ENCODE results near the gene TTYH3. TPM values are rescaled to one million over a fixed set of nuclear protein-coding genes. Genes with fewer than 3 reads are reported as not detected.
A peak's percentile ranks its signal among the peaks of the same experiment; 100 is the strongest.

The TTYH3 gene
- total RNA-seq, 1 donor from 2014 or later = 324 TPM

- peak; percentile 15 for DNase-seq
- H3K4me3 Mint-ChIP-seq (ENCODE audit: unreplicated experiment) = no peak overlapping the region
- TF ChIP-seq CTCF (IDR thresholded peaks at IDR 0.05; ENCODE audit: partially characterized antibody, unreplicated experiment) = no peak
- H3K4me1 Mint-ChIP-seq (ENCODE audit: low read depth, unreplicated experiment) = peaks cover 8% of the 10 kb centered on the region
- peaks cover 5% of the 10 kb centered on the region for H3K27me3 Mint-ChIP-seq (ENCODE audit: unreplicated experiment)
- H3K27ac Mint-ChIP-seq (ENCODE audit: unreplicated experiment) = no peak overlapping the region
- peaks cover 10% of the 10 kb centered on the region for H3K9me3 Mint-ChIP-seq (ENCODE audit: unreplicated experiment)
- no peaks in the 10 kb centered on the region for H3K36me3 Mint-ChIP-seq (ENCODE audit: unreplicated experiment)
Measured at GRCh38 chr7:2622869-2623697, 8.7 kb upstream of the TTYH3 start.

GRCh38 chr7:2623698-2624014 is 8.1 kb upstream of the TTYH3 start:
- Mint-ChIP-seq H3K4me3 (ENCODE audit: unreplicated experiment) (no peak overlapping the region), H3K36me3 (ENCODE audit: unreplicated experiment) (no peaks in the 10 kb centered on the region), H3K27me3 (ENCODE audit: unreplicated experiment) (peaks cover 3% of the 10 kb centered on the region), H3K27ac (ENCODE audit: unreplicated experiment) (no peak overlapping the region), H3K9me3 (ENCODE audit: unreplicated experiment) (peaks cover 7% of the 10 kb centered on the region), H3K4me1 (ENCODE audit: low read depth, unreplicated experiment) (peaks cover 6% of the 10 kb centered on the region)
- no peak for DNase-seq
- no peak for TF ChIP-seq CTCF (IDR thresholded peaks at IDR 0.05; ENCODE audit: partially characterized antibody, unreplicated experiment)

GRCh38 chr7:2624293-2624886 is 7.4 kb upstream of the TTYH3 start:
- H3K4me1 Mint-ChIP-seq (ENCODE audit: low read depth, unreplicated experiment) = peaks cover 6% of the 10 kb centered on the region
- peaks cover 5% of the 10 kb centered on the region for H3K27me3 Mint-ChIP-seq (ENCODE audit: unreplicated experiment)
- H3K4me3 Mint-ChIP-seq (ENCODE audit: unreplicated experiment) = no peak overlapping the region
- no peak for TF ChIP-seq CTCF (IDR thresholded peaks at IDR 0.05; ENCODE audit: partially characterized antibody, unreplicated experiment)
- no peaks in the 10 kb centered on the region for H3K36me3 Mint-ChIP-seq (ENCODE audit: unreplicated experiment)
- H3K27ac Mint-ChIP-seq (ENCODE audit: unreplicated experiment) = no peak overlapping the region
- no peak for DNase-seq
- peaks cover 7% of the 10 kb centered on the region for H3K9me3 Mint-ChIP-seq (ENCODE audit: unreplicated experiment)

DNA sequence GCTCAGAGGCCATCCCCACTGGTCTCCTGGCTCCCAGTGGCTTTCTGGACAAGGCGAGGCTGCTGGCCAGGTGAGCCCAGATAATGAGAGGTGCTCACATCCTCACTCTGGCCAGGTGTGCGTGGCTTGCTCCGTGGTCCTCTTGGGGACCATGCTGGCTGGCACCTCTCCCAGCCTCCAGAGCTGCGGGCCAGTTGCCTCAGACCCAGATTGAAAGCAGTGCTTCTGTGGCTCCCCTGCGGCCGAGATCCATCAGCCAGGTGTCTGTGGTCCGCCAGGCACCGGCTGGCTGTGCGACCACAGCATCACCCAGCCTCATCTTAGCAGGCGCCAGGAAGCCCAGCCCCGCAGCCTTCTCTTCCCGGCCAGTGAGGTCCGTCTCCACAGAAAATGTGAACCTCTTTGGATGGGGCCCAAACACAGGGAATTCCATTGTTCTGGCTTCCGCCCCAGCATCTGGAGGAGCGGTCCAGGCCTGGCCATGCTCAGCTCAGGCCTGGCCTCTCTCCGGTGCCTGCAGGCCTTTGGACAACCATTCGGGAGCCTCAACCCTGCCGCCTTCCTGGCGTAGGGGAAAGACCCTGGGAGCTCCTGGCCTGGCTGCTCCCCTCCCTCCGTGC is 5.2 kb upstream of the TTYH3 start:
- no peak for TF ChIP-seq CTCF (IDR thresholded peaks at IDR 0.05; ENCODE audit: partially characterized antibody, unreplicated experiment)
- Mint-ChIP-seq H3K4me3 (ENCODE audit: unreplicated experiment) (no peak overlapping the region), H3K27me3 (ENCODE audit: unreplicated experiment) (peaks cover 8% of the 10 kb centered on the region), H3K27ac (ENCODE audit: unreplicated experiment) (no peak overlapping the region), H3K4me1 (ENCODE audit: low read depth, unreplicated experiment) (peaks cover 3% of the 10 kb centered on the region), H3K36me3 (ENCODE audit: unreplicated experiment) (no peaks in the 10 kb centered on the region), H3K9me3 (ENCODE audit: unreplicated experiment) (peaks cover 2% of the 10 kb centered on the region)
- DNase-seq = no peak

All from glutamatergic neuron (in vitro differentiated cells).